GM19043 (cell line): ENCODE measurements around the gene CACNA1I.

Source experiments
- ATAC-seq: cut with Tn5 transposase; IDR thresholded peaks from one replicate; pipeline ENCODE4 v1.9.1; 2021; ENCODE audit warnings: low read depth; ENCODE audit not compliant: unreplicated experiment

CACNA1I gene

GRCh38 chr22:39535357-39535725 is 35.2 kb upstream of the CACNA1I start:
- ATAC-seq, result no peak

DNA sequence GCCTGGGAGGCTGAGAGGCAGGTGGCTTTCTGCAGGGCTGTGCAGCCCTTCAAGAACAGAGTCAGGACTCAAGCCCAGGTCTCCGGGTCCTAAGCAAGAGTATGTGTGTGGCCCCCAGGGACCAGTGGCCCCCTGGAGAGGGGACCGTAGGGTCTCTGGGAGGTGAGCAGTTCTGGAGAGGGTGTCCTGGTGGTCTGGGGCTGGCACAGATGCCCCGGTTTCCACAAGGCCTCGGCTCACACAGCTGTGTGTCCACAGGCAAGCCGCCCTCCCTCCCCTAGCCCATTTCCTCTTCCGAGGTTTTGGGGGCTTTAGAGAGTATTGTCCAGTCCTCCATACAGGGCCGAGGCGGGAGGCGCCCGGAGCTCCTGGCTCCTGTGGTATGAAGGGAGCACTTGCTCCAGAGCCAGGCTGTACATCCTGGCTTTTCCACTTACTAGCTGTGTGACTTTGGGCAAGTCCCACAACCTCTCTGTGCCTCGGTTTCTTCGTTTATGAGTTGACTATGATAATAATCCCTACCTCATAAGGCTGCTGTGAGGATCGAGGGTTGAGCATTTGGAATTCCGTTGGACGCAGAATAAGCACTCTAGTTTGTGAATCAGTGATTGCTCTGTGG is 34.6 kb upstream of the CACNA1I start:
- no peak for ATAC-seq

- no peak for ATAC-seq
Measured at GRCh38 chr22:39536711-39537110, 33.8 kb upstream of the CACNA1I start.

DNA sequence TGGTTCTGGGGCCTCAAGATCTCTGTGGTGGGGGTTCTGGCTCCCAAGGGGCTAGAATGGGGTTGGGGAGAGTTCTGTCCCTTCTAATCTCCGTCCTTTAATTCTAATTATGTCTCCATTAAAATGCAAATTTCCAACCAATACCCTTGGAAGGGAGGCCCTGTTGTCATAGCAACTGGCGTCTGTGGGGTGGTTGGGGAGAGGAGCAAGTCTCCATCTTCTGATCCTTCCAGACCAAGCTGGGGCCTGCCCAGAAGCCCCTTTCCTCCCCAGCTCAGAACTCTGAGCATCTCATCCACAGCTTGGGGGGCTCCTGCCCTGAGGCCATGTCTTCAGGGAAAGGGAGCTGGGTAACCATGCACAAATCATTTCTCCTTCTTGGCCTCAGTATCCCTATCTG is 32.6 kb upstream of the CACNA1I start:
- ATAC-seq, result no peak

DNA sequence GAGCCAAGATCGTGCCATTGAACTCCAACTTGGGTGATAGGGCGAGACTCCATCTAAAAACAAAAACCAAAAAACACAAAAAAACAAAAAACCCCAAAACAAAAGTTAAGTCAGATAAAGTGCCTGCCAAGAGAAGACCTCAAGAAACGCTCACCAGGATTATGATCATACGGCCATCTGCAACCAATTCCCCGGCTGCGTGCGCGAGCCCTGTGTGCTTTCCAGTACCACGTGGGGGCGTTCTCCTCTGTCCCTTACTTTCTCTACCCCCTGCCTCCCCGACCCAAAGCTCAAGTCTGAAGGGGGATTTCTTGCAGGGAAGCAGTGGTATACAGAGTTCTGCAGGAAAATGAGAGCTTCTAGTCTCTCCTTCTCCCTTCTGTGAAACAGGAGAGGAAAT is 27.5 kb upstream of the CACNA1I start:
- no peak for ATAC-seq

DNA sequence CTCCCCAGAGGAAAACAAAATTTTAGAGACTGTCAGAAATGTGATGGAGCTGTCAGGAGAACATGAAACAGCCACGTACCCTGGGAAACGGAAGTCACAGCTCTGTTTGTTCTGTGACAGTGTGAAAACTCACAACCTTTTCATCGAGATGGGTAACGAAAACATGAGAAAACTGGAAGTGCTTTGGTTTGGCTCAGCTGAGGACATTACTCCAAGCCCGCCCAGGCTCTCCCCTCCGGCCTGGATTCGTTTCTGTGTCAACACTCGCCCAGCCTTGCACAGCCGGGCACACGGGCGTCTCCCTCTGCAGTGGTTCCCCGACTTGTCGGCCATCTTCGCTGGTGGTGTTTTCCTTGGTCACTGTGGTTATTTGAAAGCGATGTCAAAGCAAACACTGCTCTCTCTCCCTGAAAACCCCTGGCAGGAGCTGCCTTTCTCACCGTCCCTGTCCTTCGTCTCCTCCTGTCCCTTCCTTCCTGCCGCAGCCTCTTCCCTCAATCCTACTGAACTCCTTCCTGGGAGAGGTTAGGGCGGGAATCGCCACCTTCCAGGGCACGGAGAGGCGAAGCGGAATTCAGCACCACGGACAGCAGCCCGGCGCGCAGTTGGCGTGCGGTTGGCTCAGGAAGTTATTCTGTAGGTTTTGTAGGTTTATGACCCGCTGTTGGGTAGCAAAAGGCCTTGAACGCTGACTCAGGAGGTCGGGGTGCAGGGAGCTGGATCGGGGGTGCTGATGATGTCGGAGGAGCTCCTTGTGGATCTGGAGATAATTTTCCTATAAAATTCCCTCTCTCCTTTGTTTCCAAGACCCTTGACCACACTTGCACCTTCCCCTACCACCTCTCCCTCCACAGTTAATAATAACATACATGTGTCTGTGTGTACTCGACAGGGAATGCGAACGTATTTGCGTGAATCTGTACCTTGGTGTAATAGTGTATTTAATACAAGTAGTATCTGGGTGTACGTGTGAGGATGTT is 24.9 kb upstream of the CACNA1I start:
- no peak for ATAC-seq

GRCh38 chr22:39546889-39547586 is 23.5 kb upstream of the CACNA1I start:
- no peak for ATAC-seq

GRCh38 chr22:39547587-39547947 is 23.0 kb upstream of the CACNA1I start:
- no peak for ATAC-seq

DNA sequence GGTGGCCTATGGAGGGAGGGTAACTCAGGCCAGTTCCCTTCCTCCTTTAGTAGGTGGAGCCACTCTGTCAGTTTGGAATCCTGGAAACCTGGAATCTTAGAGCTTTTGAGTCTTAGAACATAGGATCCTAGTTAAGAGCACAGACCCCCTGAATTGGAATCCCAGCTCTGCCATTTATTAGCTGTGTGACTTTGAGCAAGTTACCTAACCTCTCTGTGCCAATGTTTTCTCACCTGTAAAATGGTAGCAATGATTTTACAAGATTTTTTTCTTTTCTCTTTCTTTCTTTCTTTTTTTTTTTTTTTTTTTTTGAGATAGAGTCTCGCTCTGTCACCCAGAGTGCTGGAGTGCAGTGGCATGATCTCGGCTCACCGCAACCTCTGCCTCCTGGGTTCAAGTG is 17.1 kb upstream of the CACNA1I start:
- ATAC-seq, result no peak

GRCh38 chr22:39554151-39554550 is 16.4 kb upstream of the CACNA1I start:
- ATAC-seq, result no peak

DNA sequence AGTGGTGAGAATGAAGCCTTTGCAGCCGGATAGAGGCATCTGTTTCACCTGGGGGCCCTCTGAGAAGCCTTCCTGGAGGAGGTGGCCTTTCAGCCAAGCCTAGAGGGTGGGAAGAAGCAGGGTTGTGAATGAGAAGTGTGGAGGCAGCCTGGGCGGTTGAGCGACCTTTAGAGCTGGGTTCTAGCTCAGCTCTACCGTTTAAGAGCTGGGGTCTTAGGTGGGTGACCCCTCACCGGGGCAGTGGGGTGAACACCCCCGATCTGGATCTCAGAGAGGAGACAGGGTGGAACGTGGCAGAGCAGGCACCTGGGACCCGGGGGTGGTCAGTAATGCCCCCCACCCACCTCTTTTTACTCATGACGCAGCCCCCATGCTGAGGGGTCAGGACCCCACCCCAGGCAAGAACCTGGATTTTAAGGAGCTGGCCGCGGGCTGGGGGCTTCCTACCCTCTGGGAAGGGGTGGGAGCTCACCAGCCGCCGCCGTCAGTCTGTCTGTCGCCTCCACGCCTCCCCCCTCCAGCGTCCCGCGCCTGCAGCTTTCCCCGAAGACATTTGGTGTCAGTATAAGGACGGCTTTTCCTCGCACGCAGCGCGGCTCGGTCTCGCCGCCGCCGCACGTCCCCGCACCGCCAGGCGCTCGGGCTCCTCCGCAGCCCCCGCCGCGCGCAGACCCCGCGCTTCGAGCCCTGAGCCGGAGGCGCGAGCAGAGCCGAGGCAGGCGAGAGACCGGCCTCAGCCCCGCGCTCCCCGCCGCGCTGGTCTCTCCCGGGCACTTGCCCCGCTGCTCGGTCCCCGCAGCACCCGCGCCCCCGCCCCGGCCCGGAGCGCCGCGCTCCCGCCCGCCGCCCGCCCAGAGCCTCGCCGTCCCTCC is 13.3 kb upstream of the CACNA1I start:
- ATAC-seq, result no peak

DNA sequence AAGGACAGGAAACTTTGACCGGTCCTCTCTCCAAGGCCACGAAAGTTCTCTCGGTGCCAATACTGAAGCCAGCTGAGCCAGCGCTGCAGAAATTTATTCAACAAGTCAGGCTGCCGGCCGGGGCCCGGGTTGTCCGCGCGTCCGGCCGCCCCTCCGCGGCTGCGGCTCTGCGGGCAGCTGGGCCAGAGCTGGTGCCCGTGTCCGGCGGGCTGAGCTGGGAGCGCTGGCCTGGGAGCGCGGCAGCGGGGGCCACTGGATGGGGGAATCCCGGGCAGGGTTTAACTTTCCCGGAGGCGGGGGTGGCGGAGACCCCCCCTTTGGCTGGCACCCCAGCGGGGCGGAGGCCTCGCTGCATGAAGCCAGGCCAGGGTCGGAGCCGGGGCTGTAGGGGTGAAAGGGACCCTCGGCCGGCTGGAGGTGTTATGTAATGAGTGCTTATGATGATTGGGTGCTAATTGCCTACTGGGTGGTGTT is 12.3 kb upstream of the CACNA1I start:
- ATAC-seq, result no peak

DNA sequence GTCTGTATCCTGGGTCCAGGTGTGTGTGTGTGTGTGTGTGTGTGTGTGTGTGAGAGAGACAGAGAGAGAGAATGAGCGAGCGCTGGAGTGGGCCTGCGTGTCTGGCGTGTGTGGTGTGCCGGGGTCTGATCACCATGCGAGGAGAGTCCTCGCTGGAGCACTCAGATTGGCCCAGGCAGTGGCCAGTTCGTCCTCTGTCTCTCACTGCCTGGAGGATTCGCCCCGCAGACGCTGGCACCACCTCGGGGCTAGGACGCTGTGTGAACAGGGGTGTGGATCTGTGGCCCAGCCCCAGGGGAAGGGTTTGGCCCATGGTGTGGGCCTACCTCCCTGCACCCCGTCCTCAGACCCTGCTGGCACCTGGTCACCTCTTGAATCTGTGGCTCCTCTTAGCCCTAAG is 11.6 kb upstream of the CACNA1I start:
- no peak for ATAC-seq

DNA sequence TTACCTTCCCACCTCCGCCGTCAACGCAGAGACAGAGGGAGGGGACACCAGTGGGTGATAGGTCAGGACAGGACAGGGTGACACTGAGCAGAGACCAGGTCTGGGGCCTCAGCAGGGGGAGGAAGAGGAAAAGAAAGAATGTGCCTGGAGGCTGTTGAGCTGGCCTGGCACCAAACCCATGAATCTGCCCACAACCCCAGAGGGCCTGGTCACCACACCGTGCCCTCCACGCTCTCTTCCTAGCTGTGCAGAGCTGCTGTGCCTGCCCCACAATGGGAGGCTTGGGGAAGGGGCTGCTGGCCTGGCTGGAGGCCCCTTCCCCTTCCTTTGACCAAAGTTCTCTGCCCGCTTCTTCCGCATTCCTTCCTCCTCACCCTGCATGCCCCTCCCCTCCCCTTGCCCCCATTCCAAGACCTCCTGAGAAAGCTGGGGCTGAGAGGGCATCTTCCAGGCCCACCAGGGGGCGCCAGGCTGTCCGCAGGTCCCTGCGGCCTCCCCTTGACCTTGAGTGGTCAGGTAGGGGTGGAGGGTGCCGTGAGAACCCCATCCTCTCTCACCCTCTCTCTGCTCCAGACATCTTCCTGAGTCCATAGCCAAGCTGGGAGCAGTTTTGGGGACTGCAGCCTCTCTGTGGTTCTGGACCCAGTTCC is 11.0 kb upstream of the CACNA1I start:
- ATAC-seq, result no peak

- no peak for ATAC-seq
Measured at GRCh38 chr22:39560127-39560526, 10.4 kb upstream of the CACNA1I start.

DNA sequence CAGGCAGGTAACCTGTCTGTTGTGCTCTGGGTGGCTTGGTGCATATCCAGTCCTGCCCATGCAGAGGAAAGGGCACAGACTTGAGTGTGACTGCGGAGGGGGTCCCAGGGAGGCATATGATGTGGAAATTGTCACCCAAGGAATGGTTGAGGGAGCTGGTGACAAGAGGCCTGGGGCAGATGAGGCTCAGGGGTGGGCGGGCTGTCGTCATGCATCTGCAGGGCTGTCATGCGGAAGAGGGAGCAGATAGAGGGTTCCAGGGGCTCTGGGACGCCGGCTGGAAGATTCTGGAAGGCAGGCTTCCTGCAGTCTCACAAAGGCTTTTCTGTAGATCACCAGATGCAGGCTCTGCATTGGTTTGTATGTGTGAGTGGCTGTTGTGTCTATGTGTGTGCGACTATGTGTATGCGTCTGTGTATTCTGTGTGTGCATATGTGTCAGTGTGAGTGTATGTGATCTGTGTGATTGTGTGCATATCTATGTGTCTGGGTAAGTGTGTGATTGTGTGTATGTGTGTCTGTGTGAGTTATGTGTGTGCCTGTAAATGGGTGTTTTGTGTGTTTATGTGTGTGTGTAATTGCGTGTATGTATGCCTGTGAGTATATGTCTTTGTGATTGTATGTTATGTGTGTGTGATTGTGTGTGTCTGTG is 7.6 kb upstream of the CACNA1I start:
- ATAC-seq, result no peak

DNA sequence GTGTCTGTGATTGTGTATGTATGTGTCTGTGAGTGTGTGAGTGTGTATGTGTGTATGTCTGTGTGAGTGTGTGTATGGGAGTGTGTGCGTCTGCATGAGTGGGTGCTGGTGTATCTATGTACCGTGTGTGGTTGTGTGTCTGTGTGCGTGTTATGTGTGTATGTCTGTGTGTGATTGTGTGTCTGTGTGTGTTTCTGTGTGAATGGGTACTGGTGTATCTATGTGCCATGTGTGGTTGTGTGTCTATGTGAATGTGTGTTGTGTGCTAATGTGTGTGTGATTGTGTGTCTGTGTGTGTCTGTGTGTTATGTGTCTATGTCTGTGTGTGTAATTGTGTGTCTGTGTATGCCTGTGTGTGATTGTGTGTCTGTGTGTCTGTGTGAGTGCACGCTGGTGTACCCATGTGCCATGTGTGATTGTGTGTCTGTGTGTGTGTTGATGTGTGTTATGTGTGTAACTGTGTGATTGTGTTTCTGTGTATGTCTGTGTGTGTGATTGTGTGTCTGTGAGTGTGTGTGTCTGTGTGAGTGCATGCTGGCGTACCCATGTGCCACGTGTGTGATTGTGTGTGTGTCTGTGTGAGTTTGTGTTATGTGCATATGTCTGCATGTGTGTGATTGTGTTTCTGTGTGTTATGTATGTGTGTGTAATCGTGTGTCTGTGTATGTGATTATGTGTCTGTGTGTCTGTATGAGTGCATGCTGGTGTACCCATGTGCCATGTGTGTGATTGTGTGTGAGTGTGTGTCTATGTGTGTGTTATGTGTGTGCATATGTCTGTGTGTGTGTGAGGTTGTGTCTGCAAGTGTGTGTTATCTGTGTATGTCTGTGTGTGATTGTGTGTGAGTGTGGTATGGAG is 6.8 kb upstream of the CACNA1I start:
- no peak for ATAC-seq

DNA sequence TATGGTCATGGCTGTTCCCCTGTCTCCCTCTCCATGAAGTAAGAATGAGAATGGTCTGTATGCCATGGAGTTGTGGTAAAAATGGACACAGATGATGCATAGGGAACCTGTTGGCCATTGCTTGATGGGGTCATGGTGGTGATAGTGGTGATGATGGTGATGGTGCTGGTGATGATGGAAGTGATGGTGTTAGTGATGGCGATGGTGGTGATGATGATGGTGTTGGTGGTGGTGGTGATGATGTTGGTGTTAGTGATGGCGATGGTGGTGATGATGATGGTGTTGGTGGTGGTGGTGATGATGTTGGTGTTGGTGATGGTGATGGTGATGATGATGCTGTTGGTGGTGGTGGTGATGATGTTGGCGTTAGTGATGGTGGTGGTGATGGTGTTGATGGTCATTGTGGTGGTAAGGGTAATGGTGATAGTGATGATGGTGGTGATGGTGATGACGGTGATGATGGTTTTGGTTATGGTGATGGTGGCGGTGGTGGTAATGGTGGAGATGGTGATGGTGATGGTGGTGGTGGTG is 5.1 kb upstream of the CACNA1I start:
- ATAC-seq, result no peak
